Smooth muscle cell (in vitro differentiated cells): ENCODE results near the gene AAR2. TPM values are rescaled to one million over a fixed set of nuclear protein-coding genes. Genes with fewer than 3 reads are reported as not detected.

Source experiments
- DNase-seq: peaks from one replicate; lab custom pipeline; 2025; ENCODE audit not compliant: unreplicated experiment; lab: John Stamatoyannopoulos, UW
- H2AFZ ChIP-seq: fragments of 200-600 bp; sonication (generic); 2 replicates; pipeline ENCODE4 v1.6.0; 2016; ENCODE audit warnings: antibody characterized with exemption, low read depth, mild to moderate bottlenecking
- H3F3A ChIP-seq: fragments of 200-600 bp; sonication (generic); 2 replicates; pipeline ENCODE4 v1.6.0; 2017; ENCODE audit warnings: antibody characterized with exemption, low read depth
- H3K27ac ChIP-seq: fragments of 200-600 bp; sonication (generic); 2 replicates; pipeline ENCODE4 v1.5.1; 2016; ENCODE audit warnings: low read depth, mild to moderate bottlenecking
- H3K27me3 ChIP-seq: fragments of 200-600 bp; sonication (generic); 2 replicates; pipeline ENCODE4 v1.6.1; 2016; ENCODE audit warnings: low read depth, mild to moderate bottlenecking
- H3K36me3 ChIP-seq: fragments of 200-600 bp; sonication (generic); 2 replicates; pipeline ENCODE4 v1.5.1; 2016; ENCODE audit warnings: low read depth
- H3K4me1 ChIP-seq: fragments of 200-600 bp; sonication (generic); 2 replicates; pipeline ENCODE4 v1.5.1; 2016; ENCODE audit warnings: low read depth
- H3K4me2 ChIP-seq: fragments of 200-600 bp; sonication (generic); 2 replicates; pipeline ENCODE4 v1.6.0; 2016; ENCODE audit warnings: mild to moderate bottlenecking
- H3K4me3 ChIP-seq: fragments of 200-600 bp; sonication (generic); 2 replicates; pipeline ENCODE4 v1.5.1; 2016; ENCODE audit warnings: mild to moderate bottlenecking
- H3K79me2 ChIP-seq: fragments of 200-600 bp; sonication (generic); 2 replicates; pipeline ENCODE4 v1.6.0; 2016; ENCODE audit warnings: low read depth, mild to moderate bottlenecking
- H3K9ac ChIP-seq: fragments of 200-600 bp; sonication (generic); 2 replicates; pipeline ENCODE4 v1.6.0; 2016; ENCODE audit warnings: low read depth
- H3K9me3 ChIP-seq: fragments of 200-600 bp; sonication (generic); replicated peaks from 2 replicates; pipeline ENCODE4 v1.5.1; 2016; ENCODE audit warnings: low read depth
- H4K20me1 ChIP-seq: fragments of 200-600 bp; sonication (generic); 2 replicates; pipeline ENCODE4 v1.6.0; 2016; ENCODE audit warnings: low read depth
- CTCF ChIP-seq: fragments of 200-600 bp; sonication (generic); IDR thresholded peaks from 2 replicates; pipeline ENCODE4 v1.5.1; 2017; ENCODE audit warnings: borderline replicate concordance, mild to moderate bottlenecking, antibody characterized with exemption; ENCODE audit not compliant: insufficient read depth, poor library complexity, severe bottlenecking
- WGBS: methylation state at CpG from one replicate; pipeline ENCODE4 v1.1.7; 2016; ENCODE audit warnings: low lambda C conversion rate; 5-methylcytosine and 5-hydroxymethylcytosine counted together
- polyA plus RNA-seq: library from polyadenylated mRNA; unstranded; fragments of >200 nt; fragmentation: Nextera tagmentation; extraction: Ambion mirVana; gene quantifications from 2 replicates; pipeline ENCODE4 v1.2.1, GENCODE V29; 2016
- total RNA-seq: library from RNA; depleted of rRNA; stranded (reverse); fragments of >200 nt; gene quantifications from 2 replicates; pipeline ENCODE4 v1.2.3, GENCODE V29; 2014

Gene AAR2
- total and polyA plus RNA-seq, 2 experiments from 2014 or later = 25.9 to 37.5 TPM

- no peak for DNase-seq
- WGBS = 62% methylated on average over 4 of the region's 4 CpGs
- no peaks in the 10 kb centered on the region for H3K9me3 ChIP-seq
- H3K79me2 ChIP-seq = peaks cover 37% of the 10 kb centered on the region
- H3K27me3 ChIP-seq = no peaks in the 10 kb centered on the region
- no peak overlapping the region for H3K4me2 ChIP-seq
- H3K4me1 ChIP-seq = peaks cover 7% of the 10 kb centered on the region
- H3K36me3 ChIP-seq = no peaks in the 10 kb centered on the region
- H2AFZ ChIP-seq = no peak overlapping the region
- no peak overlapping the region for H3K4me3 ChIP-seq
- peaks cover 7% of the 10 kb centered on the region for H4K20me1 ChIP-seq
- no peak for TF ChIP-seq CTCF
- H3F3A ChIP-seq = no peaks in the 10 kb centered on the region
- no peak overlapping the region for H3K9ac ChIP-seq
- H3K27ac ChIP-seq = no peak overlapping the region
Measured at GRCh38 chr20:36234771-36235320, 1.4 kb upstream of the AAR2 start.

DNA sequence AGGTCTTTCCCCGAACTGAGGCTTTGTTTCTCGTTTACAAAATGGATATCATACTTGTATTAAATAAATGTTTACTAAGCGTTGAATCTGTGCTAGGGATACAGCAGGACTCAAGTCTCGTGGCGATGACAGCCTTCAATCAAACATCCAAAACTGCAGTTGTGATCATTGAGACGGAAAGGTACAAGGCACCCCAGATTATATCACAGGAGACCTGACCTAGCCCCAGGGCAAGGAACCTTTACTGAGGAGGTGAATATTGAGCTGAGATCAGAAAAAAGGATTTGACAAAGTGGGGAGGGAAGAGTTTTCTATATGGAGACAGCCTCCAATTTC lies 476 bp downstream of the AAR2 start:
- no peak for TF ChIP-seq CTCF
- 5% methylated on average over 6 of the region's 6 CpGs for WGBS
- H4K20me1 ChIP-seq = peaks cover 14% of the 10 kb centered on the region
- no peak for DNase-seq
- H2AFZ ChIP-seq = peak overlapping the region; percentile 83
- H3K36me3 ChIP-seq = peaks cover 3% of the 10 kb centered on the region
- peak overlapping the region; percentile 73 for H3K27ac ChIP-seq
- no peaks in the 10 kb centered on the region for H3K27me3 ChIP-seq
- peak overlapping the region; percentile 93 for H3K9ac ChIP-seq
- H3K4me3 ChIP-seq = peak overlapping the region; percentile 87
- no peaks in the 10 kb centered on the region for H3K9me3 ChIP-seq
- peak overlapping the region; percentile 95 for H3K4me2 ChIP-seq
- peaks cover 53% of the 10 kb centered on the region for H3K79me2 ChIP-seq
- peaks cover 7% of the 10 kb centered on the region for H3K4me1 ChIP-seq
- H3F3A ChIP-seq = no peaks in the 10 kb centered on the region

GRCh38 chr20:36237477-36237876 lies 1.2 kb downstream of the AAR2 start:
- Histone ChIP-seq H3K9ac (peak overlapping the region; percentile 93), H3K4me3 (peak overlapping the region; percentile 87), H3F3A (no peaks in the 10 kb centered on the region), H3K79me2 (peaks cover 55% of the 10 kb centered on the region), H2AFZ (no peak overlapping the region), H3K27ac (no peak overlapping the region), H4K20me1 (peaks cover 18% of the 10 kb centered on the region), H3K36me3 (peaks cover 3% of the 10 kb centered on the region), H3K9me3 (no peaks in the 10 kb centered on the region), H3K4me1 (peaks cover 7% of the 10 kb centered on the region), H3K4me2 (peak overlapping the region; percentile 95), H3K27me3 (no peaks in the 10 kb centered on the region)
- 79% methylated on average over 5 of the region's 5 CpGs for WGBS
- no peak for TF ChIP-seq CTCF
- no peak for DNase-seq

DNA sequence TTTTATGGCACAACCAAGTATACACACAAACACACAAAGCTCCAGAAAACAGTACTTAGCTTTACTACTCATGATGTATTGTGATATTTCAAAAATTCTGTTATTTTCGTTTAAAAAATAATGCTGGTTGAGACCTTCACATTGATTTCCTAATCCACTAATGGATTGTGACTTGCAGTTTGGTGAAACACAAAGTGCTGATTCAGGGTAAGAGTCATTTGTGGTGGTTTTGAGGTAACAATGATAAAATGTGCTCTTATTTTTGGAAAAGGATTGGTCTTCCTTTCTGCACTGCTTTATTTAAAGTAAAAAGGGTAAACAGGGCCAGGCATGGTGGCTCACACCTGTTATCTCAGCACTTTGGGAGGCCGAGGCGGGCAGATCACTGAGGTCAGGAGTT lies 1.9 kb downstream of the AAR2 start:
- Histone ChIP-seq H3K36me3 (peaks cover 6% of the 10 kb centered on the region), H3K4me1 (peaks cover 7% of the 10 kb centered on the region), H3K9me3 (no peaks in the 10 kb centered on the region), H3K27ac (no peak overlapping the region), H3K9ac (no peak overlapping the region), H3K79me2 (peaks cover 62% of the 10 kb centered on the region), H2AFZ (no peak overlapping the region), H3K4me3 (no peak overlapping the region), H4K20me1 (peaks cover 25% of the 10 kb centered on the region), H3F3A (no peaks in the 10 kb centered on the region), H3K4me2 (peak overlapping the region; percentile 95), H3K27me3 (no peaks in the 10 kb centered on the region)
- DNase-seq = no peak
- no peak for TF ChIP-seq CTCF
- 93% methylated on average over 3 of the region's 3 CpGs for WGBS
